Endometrial microvascular endothelial cells (primary cell): Measurements from ENCODE around the gene VDAC1. TPM values are rescaled to one million over a fixed set of nuclear protein-coding genes. Genes with fewer than 3 reads are reported as not detected.

Source experiments
- total RNA-seq: library from RNA; depleted of rRNA; stranded (reverse); fragments of >200 nt; gene quantifications from one replicate; pipeline ENCODE4 v1.2.3, GENCODE V29; 2015; ENCODE audit errors: inconsistent ontology term

Gene VDAC1
- total RNA-seq, 1 donor from 2014 or later = 355 TPM

Other genes starting within 250 kb of the VDAC1 start
- gene C5orf15, start 36.4 kb downstream of the VDAC1 start, total RNA-seq = 40.9 TPM
- 1.8 TPM for gene TCF7, start 109.7 kb upstream of the VDAC1 start, total RNA-seq
- gene SKP1, start 172.0 kb upstream of the VDAC1 start, total RNA-seq = 339 TPM
- gene PPP2CA, start 221.1 kb upstream of the VDAC1 start, total RNA-seq = 190 TPM